ENCODE results near the gene NTS.

GRCh38 chr12:85856966-85857365, 17.1 kb upstream of the NTS start:
- TF ChIP-seq, protein P1, sequence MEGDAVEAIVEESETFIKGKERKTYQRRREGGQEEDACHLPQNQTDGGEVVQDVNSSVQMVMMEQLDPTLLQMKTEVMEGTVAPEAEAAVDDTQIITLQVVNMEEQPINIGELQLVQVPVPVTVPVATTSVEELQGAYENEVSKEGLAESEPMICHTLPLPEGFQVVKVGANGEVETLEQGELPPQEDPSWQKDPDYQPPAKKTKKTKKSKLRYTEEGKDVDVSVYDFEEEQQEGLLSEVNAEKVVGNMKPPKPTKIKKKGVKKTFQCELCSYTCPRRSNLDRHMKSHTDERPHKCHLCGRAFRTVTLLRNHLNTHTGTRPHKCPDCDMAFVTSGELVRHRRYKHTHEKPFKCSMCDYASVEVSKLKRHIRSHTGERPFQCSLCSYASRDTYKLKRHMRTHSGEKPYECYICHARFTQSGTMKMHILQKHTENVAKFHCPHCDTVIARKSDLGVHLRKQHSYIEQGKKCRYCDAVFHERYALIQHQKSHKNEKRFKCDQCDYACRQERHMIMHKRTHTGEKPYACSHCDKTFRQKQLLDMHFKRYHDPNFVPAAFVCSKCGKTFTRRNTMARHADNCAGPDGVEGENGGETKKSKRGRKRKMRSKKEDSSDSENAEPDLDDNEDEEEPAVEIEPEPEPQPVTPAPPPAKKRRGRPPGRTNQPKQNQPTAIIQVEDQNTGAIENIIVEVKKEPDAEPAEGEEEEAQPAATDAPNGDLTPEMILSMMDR (IDR thresholded peaks at IDR 0.05) = no peak
- no peak for TF ChIP-seq POLR2A (IDR thresholded peaks at IDR 0.05)
- no peak for TF ChIP-seq EP300 (IDR thresholded peaks at IDR 0.05)

Data from tibial nerve (tissue), 4 donors.